Measurements from ENCODE around the gene IGFLR1.

Gene IGFLR1

GRCh38 chr19:35719402-35720162 lies 22.7 kb downstream of the IGFLR1 start:
- Histone ChIP-seq H3K9me3 (no peaks in the 10 kb centered on the region), H3K27me3 (no peaks in the 10 kb centered on the region), H3K36me3 (peaks cover 51% of the 10 kb centered on the region), H3K4me3 (ENCODE audit: low read depth in 1 of 2, low read length in 1 of 2) (peak overlapping the region; percentile 72 to 82), H3K27ac (no peak overlapping the region), H3K4me1 (ENCODE audit: control insufficient read depth in 1 of 2, insufficient read depth in 1 of 2, low read depth in 1 of 2, low read length in 1 of 2) (peaks cover 29 to 35% of the 10 kb centered on the region in 2 experiments)
- TF ChIP-seq CTCF (IDR thresholded peaks at IDR 0.05) = no peak

- peaks cover 40% of the 10 kb centered on the region for H3K36me3 ChIP-seq
- TF ChIP-seq CTCF (IDR thresholded peaks at IDR 0.05) = no peak
- H3K9me3 ChIP-seq = no peaks in the 10 kb centered on the region
- peaks cover 8% of the 10 kb centered on the region for H3K27me3 ChIP-seq
- peak overlapping the region; percentile 95 for H3K27ac ChIP-seq
- H3K4me1 ChIP-seq (ENCODE audit: control insufficient read depth in 1 of 2, insufficient read depth in 1 of 2, low read depth in 1 of 2, low read length in 1 of 2) = peaks cover 29 to 35% of the 10 kb centered on the region in 2 experiments
- peak overlapping the region; percentile 72 to 82 for H3K4me3 ChIP-seq (ENCODE audit: low read depth in 1 of 2, low read length in 1 of 2)
Measured at GRCh38 chr19:35718345-35719041, 23.8 kb downstream of the IGFLR1 start.

GRCh38 chr19:35717665-35718344 lies 24.4 kb downstream of the IGFLR1 start, which contains the start of gene KMT2B:
Gene KMT2B, plus strand, starts transcription at chr19:35718003. Its CDS starts 16 bp downstream, at chr19:35718019.
- H3K4me3 ChIP-seq (ENCODE audit: low read depth in 1 of 2, low read length in 1 of 2) = peak within 1 kb of the TSS; percentile 88 to 91

GRCh38 chr19:35716801-35717664 lies 25.2 kb downstream of the IGFLR1 start:
- Histone ChIP-seq H3K27me3 (peaks cover 10% of the 10 kb centered on the region), H3K9me3 (no peaks in the 10 kb centered on the region), H3K4me3 (ENCODE audit: low read depth in 1 of 2, low read length in 1 of 2) (peak overlapping the region; percentile 88 to 91), H3K27ac (peak overlapping the region; percentile 95), H3K36me3 (peaks cover 26% of the 10 kb centered on the region), H3K4me1 (ENCODE audit: control insufficient read depth in 1 of 2, insufficient read depth in 1 of 2, low read depth in 1 of 2, low read length in 1 of 2) (peaks cover 29 to 35% of the 10 kb centered on the region in 2 experiments)
- TF ChIP-seq CTCF (IDR thresholded peaks at IDR 0.05) = peak; percentile 87

More at GRCh38 chr19:35717665-35718344, 24.4 kb downstream of the IGFLR1 start, which contains the start of gene KMT2B:
- TF ChIP-seq CTCF (IDR thresholded peaks at IDR 0.05) = peak; percentile 18
- peaks cover 10% of the 10 kb centered on the region for H3K27me3 ChIP-seq
- peaks cover 29 to 35% of the 10 kb centered on the region in 2 experiments for H3K4me1 ChIP-seq (ENCODE audit: control insufficient read depth in 1 of 2, insufficient read depth in 1 of 2, low read depth in 1 of 2, low read length in 1 of 2)
- peaks cover 33% of the 10 kb centered on the region for H3K36me3 ChIP-seq
- no peaks in the 10 kb centered on the region for H3K9me3 ChIP-seq
- peak within 1 kb of the TSS; percentile 95 for H3K27ac ChIP-seq

All from neutrophil (primary cell).